ENCODE results near the gene FAM120C.

FAM120C gene

GRCh38 chrX:54157561-54157960 lies 25.5 kb downstream of the FAM120C start:
- Histone ChIP-seq H3K4me1 (ENCODE audit: control insufficient read depth, insufficient read depth, low read length) (no peaks in the 10 kb centered on the region), H3K9me3 (ENCODE audit: control insufficient read depth in 2 of 2, low read length in 2 of 2) (no peaks in the 10 kb centered on the region), H3K27ac (ENCODE audit: low read length) (no peak overlapping the region), H3K36me3 (ENCODE audit: control insufficient read depth in 2 of 2, insufficient read depth in 2 of 2, low read length in 2 of 2) (peaks cover 0 to 2% of the 10 kb centered on the region in 2 donors), H3K27me3 (ENCODE audit: control insufficient read depth in 1 of 2, insufficient read depth in 2 of 2, low read length in 2 of 2) (peaks cover 0 to 2% of the 10 kb centered on the region in 2 donors), H3K4me3 (ENCODE audit: low read length in 2 of 2) (no peak overlapping the region), H3K9ac (ENCODE audit: low read length in 2 of 2) (no peak overlapping the region)

- Histone ChIP-seq H3K4me1 (ENCODE audit: control insufficient read depth, insufficient read depth, low read length) (no peaks in the 10 kb centered on the region), H3K9ac (ENCODE audit: low read length in 2 of 2) (no peak overlapping the region), H3K9me3 (ENCODE audit: control insufficient read depth in 2 of 2, low read length in 2 of 2) (no peaks in the 10 kb centered on the region), H3K27me3 (ENCODE audit: control insufficient read depth in 1 of 2, insufficient read depth in 2 of 2, low read length in 2 of 2) (peaks cover 0 to 2% of the 10 kb centered on the region in 2 donors), H3K4me3 (ENCODE audit: low read length in 2 of 2) (no peak overlapping the region), H3K36me3 (ENCODE audit: control insufficient read depth in 2 of 2, insufficient read depth in 2 of 2, low read length in 2 of 2) (peaks cover 5 to 9% of the 10 kb centered on the region in 2 donors), H3K27ac (ENCODE audit: low read length) (no peak overlapping the region)
These were observed 48.8 kb downstream of the FAM120C start for GRCh38 chrX:54134269-54134668.

- H3K4me3 ChIP-seq (ENCODE audit: low read length in 2 of 2) = no peak overlapping the region
- H3K27me3 ChIP-seq (ENCODE audit: control insufficient read depth in 1 of 2, insufficient read depth in 2 of 2, low read length in 2 of 2) = no peaks in the 10 kb centered on the region
- no peaks in the 10 kb centered on the region for H3K36me3 ChIP-seq (ENCODE audit: control insufficient read depth in 2 of 2, insufficient read depth in 2 of 2, low read length in 2 of 2)
- no peak overlapping the region for H3K27ac ChIP-seq (ENCODE audit: low read length)
- no peak overlapping the region for H3K9ac ChIP-seq (ENCODE audit: low read length in 2 of 2)
- H3K4me1 ChIP-seq (ENCODE audit: control insufficient read depth, insufficient read depth, low read length) = no peaks in the 10 kb centered on the region
- no peaks in the 10 kb centered on the region for H3K9me3 ChIP-seq (ENCODE audit: control insufficient read depth in 2 of 2, low read length in 2 of 2)
These were observed 66.7 kb downstream of the FAM120C start for GRCh38 chrX:54116391-54116790.

GRCh38 chrX:54093571-54093970 lies 89.5 kb downstream of the FAM120C start:
- Histone ChIP-seq H3K9ac (ENCODE audit: low read length in 2 of 2) (no peak overlapping the region), H3K4me3 (ENCODE audit: low read length in 2 of 2) (no peak overlapping the region), H3K4me1 (ENCODE audit: control insufficient read depth, insufficient read depth, low read length) (no peaks in the 10 kb centered on the region), H3K9me3 (ENCODE audit: control insufficient read depth in 2 of 2, low read length in 2 of 2) (no peaks in the 10 kb centered on the region), H3K27ac (ENCODE audit: low read length) (no peak overlapping the region), H3K27me3 (ENCODE audit: control insufficient read depth in 1 of 2, insufficient read depth in 2 of 2, low read length in 2 of 2) (peaks cover 0 to 2% of the 10 kb centered on the region in 2 donors), H3K36me3 (ENCODE audit: control insufficient read depth in 2 of 2, insufficient read depth in 2 of 2, low read length in 2 of 2) (peaks cover 0 to 5% of the 10 kb centered on the region in 2 donors)

DNA sequence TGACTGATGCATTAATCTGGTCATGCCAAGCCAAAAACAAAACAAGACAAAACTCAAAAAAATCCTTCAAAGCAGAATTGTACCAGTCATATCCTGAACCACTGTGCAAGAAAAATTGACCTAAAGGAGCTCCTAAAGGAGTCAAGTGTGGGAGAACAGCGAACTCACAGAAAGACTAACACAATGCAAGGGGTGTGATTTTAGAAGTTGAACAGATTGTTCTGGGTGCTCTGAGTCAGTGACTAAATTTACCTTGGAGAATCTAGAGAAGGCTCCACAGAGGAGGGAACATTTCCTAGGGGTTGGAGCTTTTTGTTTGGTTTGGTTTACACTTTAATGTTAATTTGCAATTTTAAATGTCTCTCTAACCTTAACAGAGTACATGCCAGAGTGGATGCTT lies 89.9 kb downstream of the FAM120C start:
- Histone ChIP-seq H3K27ac (ENCODE audit: low read length) (no peak overlapping the region), H3K4me3 (ENCODE audit: low read length in 2 of 2) (no peak overlapping the region), H3K36me3 (ENCODE audit: control insufficient read depth in 2 of 2, insufficient read depth in 2 of 2, low read length in 2 of 2) (peaks cover 0 to 5% of the 10 kb centered on the region in 2 donors), H3K4me1 (ENCODE audit: control insufficient read depth, insufficient read depth, low read length) (no peaks in the 10 kb centered on the region), H3K9me3 (ENCODE audit: control insufficient read depth in 2 of 2, low read length in 2 of 2) (no peaks in the 10 kb centered on the region), H3K9ac (ENCODE audit: low read length in 2 of 2) (no peak overlapping the region), H3K27me3 (ENCODE audit: control insufficient read depth in 1 of 2, insufficient read depth in 2 of 2, low read length in 2 of 2) (peaks cover 0 to 2% of the 10 kb centered on the region in 2 donors)

GRCh38 chrX:54090880-54091279 lies 92.2 kb downstream of the FAM120C start:
- Histone ChIP-seq H3K27me3 (ENCODE audit: control insufficient read depth in 1 of 2, insufficient read depth in 2 of 2, low read length in 2 of 2) (peaks cover 0 to 2% of the 10 kb centered on the region in 2 donors), H3K9me3 (ENCODE audit: control insufficient read depth in 2 of 2, low read length in 2 of 2) (no peaks in the 10 kb centered on the region), H3K4me3 (ENCODE audit: low read length in 2 of 2) (no peak overlapping the region), H3K36me3 (ENCODE audit: control insufficient read depth in 2 of 2, insufficient read depth in 2 of 2, low read length in 2 of 2) (peaks cover 0 to 5% of the 10 kb centered on the region in 2 donors), H3K4me1 (ENCODE audit: control insufficient read depth, insufficient read depth, low read length) (no peaks in the 10 kb centered on the region), H3K27ac (ENCODE audit: low read length) (no peak overlapping the region), H3K9ac (ENCODE audit: low read length in 2 of 2) (no peak overlapping the region)

GRCh38 chrX:54089191-54089590 lies 93.9 kb downstream of the FAM120C start:
- Histone ChIP-seq H3K4me3 (ENCODE audit: low read length in 2 of 2) (no peak overlapping the region), H3K27ac (ENCODE audit: low read length) (no peak overlapping the region), H3K4me1 (ENCODE audit: control insufficient read depth, insufficient read depth, low read length) (no peaks in the 10 kb centered on the region), H3K36me3 (ENCODE audit: control insufficient read depth in 2 of 2, insufficient read depth in 2 of 2, low read length in 2 of 2) (peaks cover 0 to 11% of the 10 kb centered on the region in 2 donors), H3K27me3 (ENCODE audit: control insufficient read depth in 1 of 2, insufficient read depth in 2 of 2, low read length in 2 of 2) (peaks cover 0 to 2% of the 10 kb centered on the region in 2 donors), H3K9me3 (ENCODE audit: control insufficient read depth in 2 of 2, low read length in 2 of 2) (no peaks in the 10 kb centered on the region), H3K9ac (ENCODE audit: low read length in 2 of 2) (no peak overlapping the region)

DNA sequence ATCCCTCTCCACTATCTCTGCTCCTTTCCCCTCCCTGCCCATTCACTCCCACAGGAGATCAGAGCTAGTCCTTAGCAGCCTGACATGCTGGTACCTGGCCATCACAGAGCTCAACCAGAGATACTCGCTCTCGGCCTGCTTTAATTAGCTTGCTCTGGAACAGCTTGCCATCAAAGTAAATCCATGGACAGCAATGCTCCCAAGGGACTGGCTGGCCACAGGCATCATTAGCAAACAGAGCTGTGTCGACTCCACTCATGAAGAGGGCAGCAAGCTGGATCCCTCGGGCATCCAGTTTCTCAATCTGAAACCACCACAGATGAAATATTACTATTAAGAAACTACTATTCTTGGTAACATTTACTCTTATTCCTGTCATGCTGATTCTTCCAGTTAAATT lies 95.4 kb downstream of the FAM120C start:
- Histone ChIP-seq H3K9ac (ENCODE audit: low read length in 2 of 2) (no peak overlapping the region), H3K4me1 (ENCODE audit: control insufficient read depth, insufficient read depth, low read length) (no peaks in the 10 kb centered on the region), H3K27ac (ENCODE audit: low read length) (no peak overlapping the region), H3K9me3 (ENCODE audit: control insufficient read depth in 2 of 2, low read length in 2 of 2) (no peaks in the 10 kb centered on the region), H3K27me3 (ENCODE audit: control insufficient read depth in 1 of 2, insufficient read depth in 2 of 2, low read length in 2 of 2) (peaks cover 0 to 2% of the 10 kb centered on the region in 2 donors), H3K4me3 (ENCODE audit: low read length in 2 of 2) (no peak overlapping the region), H3K36me3 (ENCODE audit: control insufficient read depth in 2 of 2, insufficient read depth in 2 of 2, low read length in 2 of 2) (peaks cover 0 to 14% of the 10 kb centered on the region in 2 donors)

GRCh38 chrX:54085666-54086065 lies 97.4 kb downstream of the FAM120C start:
- peaks cover 0 to 12% of the 10 kb centered on the region in 2 donors for H3K36me3 ChIP-seq (ENCODE audit: control insufficient read depth in 2 of 2, insufficient read depth in 2 of 2, low read length in 2 of 2)
- no peaks in the 10 kb centered on the region for H3K9me3 ChIP-seq (ENCODE audit: control insufficient read depth in 2 of 2, low read length in 2 of 2)
- H3K9ac ChIP-seq (ENCODE audit: low read length in 2 of 2) = no peak overlapping the region
- H3K27ac ChIP-seq (ENCODE audit: low read length) = no peak overlapping the region
- no peak overlapping the region for H3K4me3 ChIP-seq (ENCODE audit: low read length in 2 of 2)
- H3K27me3 ChIP-seq (ENCODE audit: control insufficient read depth in 1 of 2, insufficient read depth in 2 of 2, low read length in 2 of 2) = peaks cover 0 to under 1% of the 10 kb centered on the region in 2 donors
- no peaks in the 10 kb centered on the region for H3K4me1 ChIP-seq (ENCODE audit: control insufficient read depth, insufficient read depth, low read length)

GRCh38 chrX:54076903-54077302 lies 106.2 kb downstream of the FAM120C start:
- H3K27ac ChIP-seq (ENCODE audit: low read length) = no peak overlapping the region
- peaks cover 2 to 6% of the 10 kb centered on the region in 2 donors for H3K36me3 ChIP-seq (ENCODE audit: control insufficient read depth in 2 of 2, insufficient read depth in 2 of 2, low read length in 2 of 2)
- H3K9ac ChIP-seq (ENCODE audit: low read length in 2 of 2) = no peak overlapping the region
- no peaks in the 10 kb centered on the region for H3K9me3 ChIP-seq (ENCODE audit: control insufficient read depth in 2 of 2, low read length in 2 of 2)
- H3K4me1 ChIP-seq (ENCODE audit: control insufficient read depth, insufficient read depth, low read length) = no peaks in the 10 kb centered on the region
- H3K27me3 ChIP-seq (ENCODE audit: control insufficient read depth in 1 of 2, insufficient read depth in 2 of 2, low read length in 2 of 2) = no peaks in the 10 kb centered on the region
- H3K4me3 ChIP-seq (ENCODE audit: low read length in 2 of 2) = no peak overlapping the region

DNA sequence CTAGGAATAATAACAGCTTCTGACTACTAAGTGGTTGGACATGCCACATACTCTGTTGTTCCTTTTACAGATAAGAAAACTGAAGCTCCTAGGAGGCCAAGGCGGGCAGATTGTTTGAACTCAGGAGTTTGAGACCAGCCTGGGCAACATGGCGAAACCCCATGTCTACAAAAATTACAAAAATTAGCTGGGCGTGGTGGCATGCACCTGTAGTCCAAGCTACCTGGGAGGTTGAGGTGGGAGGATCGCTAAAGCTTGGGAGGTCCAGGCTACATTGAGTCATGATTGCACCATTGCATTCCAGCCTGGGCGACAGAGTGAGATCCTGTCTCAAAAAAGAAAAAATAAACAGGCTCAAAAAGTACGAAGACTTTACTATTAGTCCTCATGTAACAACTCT lies 108.2 kb downstream of the FAM120C start:
- Histone ChIP-seq H3K4me3 (ENCODE audit: low read length in 2 of 2) (no peak overlapping the region), H3K27ac (ENCODE audit: low read length) (no peak overlapping the region), H3K36me3 (ENCODE audit: control insufficient read depth in 2 of 2, insufficient read depth in 2 of 2, low read length in 2 of 2) (peaks cover 4 to 9% of the 10 kb centered on the region in 2 donors), H3K9ac (ENCODE audit: low read length in 2 of 2) (no peak overlapping the region), H3K27me3 (ENCODE audit: control insufficient read depth in 1 of 2, insufficient read depth in 2 of 2, low read length in 2 of 2) (no peaks in the 10 kb centered on the region), H3K9me3 (ENCODE audit: control insufficient read depth in 2 of 2, low read length in 2 of 2) (no peaks in the 10 kb centered on the region), H3K4me1 (ENCODE audit: control insufficient read depth, insufficient read depth, low read length) (no peaks in the 10 kb centered on the region)

Data from stomach smooth muscle (tissue), 2 donors.